ENCODE data around the gene DNAJC5. TPM values are rescaled to one million over a fixed set of nuclear protein-coding genes. Genes with fewer than 3 reads are reported as not detected.

Gene DNAJC5
- total and polyA plus RNA-seq, 2 donors (not counting 3 experiments of a cell fraction or from before 2014, with no cell fraction given): 44.7 to 60.3 TPM

DNA sequence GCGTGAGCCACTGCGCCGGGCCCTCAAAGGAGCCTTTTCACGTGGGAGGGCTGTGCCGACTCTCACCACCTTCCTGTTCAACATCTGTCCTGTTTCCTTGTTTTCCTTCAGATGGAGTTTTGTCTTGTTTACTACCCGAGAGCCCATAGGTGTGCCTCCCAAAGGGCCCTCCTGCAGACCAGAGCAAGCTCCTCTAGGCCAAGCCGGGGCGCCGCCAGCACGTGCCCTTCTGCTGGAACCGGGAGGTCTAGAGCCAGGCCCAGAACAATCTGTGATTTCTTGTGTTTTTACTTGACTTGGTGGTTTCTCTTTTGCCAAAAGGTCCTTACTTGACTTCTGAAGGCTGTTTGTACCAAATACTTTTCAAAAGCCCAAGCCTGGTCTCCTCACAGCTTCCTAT lies 8.0 kb upstream of the DNAJC5 start:
- no peaks in the 10 kb centered on the region for H3K4me1 ChIP-seq (ENCODE audit: control insufficient read depth, extremely low read depth, insufficient read depth, low read length)
- intact Hi-C loops (cut with micrococcal nuclease): no loop called here
- peaks cover 17 to 83% of the 10 kb centered on the region in 2 experiments for H3K36me3 ChIP-seq (ENCODE audit: control insufficient read depth in 2 of 2, extremely low read depth in 1 of 2, insufficient read depth in 2 of 2, low read length in 2 of 2)
- no peak overlapping the region for H3K4me2 ChIP-seq (ENCODE audit: insufficient read depth, low read length)
- H2AFZ ChIP-seq (ENCODE audit: low read depth, low read length): no peak overlapping the region
- no peaks in the 10 kb centered on the region for H3K9me1 ChIP-seq (replicated peaks; ENCODE audit: control insufficient read depth, extremely low read depth, insufficient read depth, low read length)
- DNase-seq (ENCODE audit: low read depth, low spot score): no peak
- POLR2A ChIA-PET: no interaction called here
- no peaks in the 10 kb centered on the region for H4K20me1 ChIP-seq (replicated peaks; ENCODE audit: control insufficient read depth, extremely low read depth, insufficient read depth, low read length)
- H3K79me2 ChIP-seq (ENCODE audit: control insufficient read depth, insufficient read depth, low read length): peaks cover 8% of the 10 kb centered on the region
- no peak for TF ChIP-seq MAX (IDR thresholded peaks at IDR 0.05; ENCODE audit: insufficient read depth, insufficient read length)
- TF ChIP-seq, protein P1, sequence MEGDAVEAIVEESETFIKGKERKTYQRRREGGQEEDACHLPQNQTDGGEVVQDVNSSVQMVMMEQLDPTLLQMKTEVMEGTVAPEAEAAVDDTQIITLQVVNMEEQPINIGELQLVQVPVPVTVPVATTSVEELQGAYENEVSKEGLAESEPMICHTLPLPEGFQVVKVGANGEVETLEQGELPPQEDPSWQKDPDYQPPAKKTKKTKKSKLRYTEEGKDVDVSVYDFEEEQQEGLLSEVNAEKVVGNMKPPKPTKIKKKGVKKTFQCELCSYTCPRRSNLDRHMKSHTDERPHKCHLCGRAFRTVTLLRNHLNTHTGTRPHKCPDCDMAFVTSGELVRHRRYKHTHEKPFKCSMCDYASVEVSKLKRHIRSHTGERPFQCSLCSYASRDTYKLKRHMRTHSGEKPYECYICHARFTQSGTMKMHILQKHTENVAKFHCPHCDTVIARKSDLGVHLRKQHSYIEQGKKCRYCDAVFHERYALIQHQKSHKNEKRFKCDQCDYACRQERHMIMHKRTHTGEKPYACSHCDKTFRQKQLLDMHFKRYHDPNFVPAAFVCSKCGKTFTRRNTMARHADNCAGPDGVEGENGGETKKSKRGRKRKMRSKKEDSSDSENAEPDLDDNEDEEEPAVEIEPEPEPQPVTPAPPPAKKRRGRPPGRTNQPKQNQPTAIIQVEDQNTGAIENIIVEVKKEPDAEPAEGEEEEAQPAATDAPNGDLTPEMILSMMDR (IDR thresholded peaks at IDR 0.05; ENCODE audit: extremely low read depth in 1 of 2, insufficient read depth in 1 of 2, low read depth in 1 of 2, low read length in 2 of 2): no peak
- no peak for TF ChIP-seq POLR2A (IDR thresholded peaks at IDR 0.05; ENCODE audit: low read depth, low read length)
- TF ChIP-seq MYC (IDR thresholded peaks at IDR 0.05; ENCODE audit: low read depth, low read length): no peak
- no peak for TF ChIP-seq GATA2 (IDR thresholded peaks at IDR 0.05; ENCODE audit: insufficient read depth, insufficient read length, low read depth, low read length)
- no peak for TF ChIP-seq EZH2 (IDR thresholded peaks at IDR 0.05; ENCODE audit: borderline replicate concordance, low read depth, low read length, severe bottlenecking)
- TF ChIP-seq POLR2AphosphoS5 (IDR thresholded peaks at IDR 0.05; ENCODE audit: insufficient read depth, low read depth, low read length): no peak
- TF ChIP-seq FOS (IDR thresholded peaks at IDR 0.05; ENCODE audit: borderline replicate concordance, insufficient read depth, low read length): no peak
- no peak overlapping the region for H3K9ac ChIP-seq (replicated peaks; ENCODE audit: extremely low read depth, insufficient read depth, low read length)
- H3K27me3 ChIP-seq (ENCODE audit: control insufficient read depth in 2 of 2, insufficient read depth in 2 of 2, low read length in 2 of 2): no peaks in the 10 kb centered on the region
- dilution Hi-C loops (cut with MboI; ENCODE audit: extremely low pct_ligation_motif_present, low sequenced_read_pairs): no loop called here
- no TSS peak for BruUV-seq (replicated peaks)
- no peak for FAIRE-seq
- CTCF ChIA-PET: no interaction called here
- H3K27ac ChIP-seq (ENCODE audit: insufficient read depth, low read depth, low read length): no peak overlapping the region
- no peaks in the 10 kb centered on the region for H3K9me3 ChIP-seq (replicated peaks; ENCODE audit: control insufficient read depth, insufficient read depth, low read length)
- no peak overlapping the region for H3K4me3 ChIP-seq (replicated peaks in 1 of 3; ENCODE audit: insufficient read depth in 1 of 3, low read depth in 1 of 3, low read length in 3 of 3)
